Ectodermal cell (in vitro differentiated cells): ENCODE results near the gene TBC1D8B.

Source experiments
- H3K27ac ChIP-seq: 2 replicates; pipeline ENCODE4 v1.7.0; 2013; ENCODE audit warnings: mild to moderate bottlenecking, low read depth, low read length; ENCODE audit not compliant: insufficient read depth, poor library complexity, severe bottlenecking
- H3K27me3 ChIP-seq: 2 replicates; pipeline ENCODE4 v1.7.0; 2013; ENCODE audit warnings: mild to moderate bottlenecking, low read length; ENCODE audit not compliant: insufficient read depth, control insufficient read depth, poor library complexity, severe bottlenecking
- H3K36me3 ChIP-seq: one replicate; pipeline ENCODE4 v1.7.0; 2013; ENCODE audit warnings: low read length; ENCODE audit not compliant: control insufficient read depth, insufficient read depth
- H3K4me1 ChIP-seq: one replicate; pipeline ENCODE4 v1.7.0; 2013; ENCODE audit warnings: low read length; ENCODE audit not compliant: control insufficient read depth, insufficient read depth
- H3K4me3 ChIP-seq: 2 replicates; pipeline ENCODE4 v1.7.0; 2013; ENCODE audit warnings: low read depth, low read length, control low read depth; ENCODE audit not compliant: insufficient read depth
- H3K9me3 ChIP-seq: 2 replicates; pipeline ENCODE4 v1.7.0; 2013; ENCODE audit warnings: mild to moderate bottlenecking, low read length, moderate library complexity; ENCODE audit not compliant: control insufficient read depth
- WGBS, 2 experiments: methylation state at CpG; one replicate each; pipeline ENCODE4 v1.1.7; 2013; ENCODE audit warnings: missing lambda C conversion rate in 2 of 2; 5-methylcytosine and 5-hydroxymethylcytosine counted together

The TBC1D8B gene

DNA sequence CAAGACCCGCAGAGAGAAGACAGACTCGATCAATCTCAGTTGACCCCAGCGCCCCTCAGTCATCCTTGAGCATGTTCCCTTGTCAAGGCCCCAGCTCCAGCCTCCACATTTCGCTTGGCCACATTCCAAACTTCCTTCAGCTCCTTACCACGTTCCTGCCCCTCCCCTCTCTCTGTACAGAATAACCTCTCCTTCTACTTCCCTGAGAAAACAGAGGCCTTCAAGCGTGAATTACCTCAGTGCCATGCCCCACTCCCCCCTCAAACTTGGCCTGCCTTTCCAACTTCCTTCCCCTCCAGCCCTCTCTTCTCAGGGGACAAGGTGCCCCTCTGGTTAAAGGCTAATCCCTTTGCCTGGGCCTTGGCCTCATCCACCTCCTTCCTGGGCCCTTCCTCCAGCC is 103.9 kb downstream of the TBC1D8B start:
- H3K4me1 ChIP-seq, result no peaks in the 10 kb centered on the region
- no peaks in the 10 kb centered on the region for H3K9me3 ChIP-seq
- no peaks in the 10 kb centered on the region for H3K36me3 ChIP-seq
- no peak overlapping the region for H3K4me3 ChIP-seq
- no peaks in the 10 kb centered on the region for H3K27me3 ChIP-seq
- 89 to 91% methylated on average over 6 of the region's 6 CpGs for WGBS, 2 experiments
- H3K27ac ChIP-seq, result no peak overlapping the region

DNA sequence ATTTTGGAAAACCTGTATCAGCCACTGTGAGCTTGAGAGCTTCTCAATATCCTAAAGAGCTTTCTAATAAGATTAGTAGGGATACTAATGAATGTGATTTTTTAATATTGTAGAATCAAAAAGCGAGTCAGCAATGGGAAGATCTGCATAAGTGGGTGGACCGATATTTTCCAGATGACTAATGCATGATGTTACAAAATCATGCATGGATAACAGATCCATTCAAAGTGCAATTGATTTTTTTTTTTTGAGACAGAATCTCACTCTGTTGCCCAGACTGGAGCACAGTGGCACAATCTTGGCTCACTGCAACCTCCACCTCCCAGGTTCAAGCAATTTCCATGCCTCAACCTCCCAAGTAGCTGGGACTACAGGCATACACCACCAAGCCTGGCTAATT is 110.4 kb downstream of the TBC1D8B start:
- WGBS, 2 experiments, result 87 to 93% methylated on average over 2 of the region's 2 CpGs
- no peak overlapping the region for H3K27ac ChIP-seq
- H3K4me3 ChIP-seq, result no peak overlapping the region
- H3K4me1 ChIP-seq, result no peaks in the 10 kb centered on the region
- no peaks in the 10 kb centered on the region for H3K9me3 ChIP-seq
- H3K27me3 ChIP-seq, result no peaks in the 10 kb centered on the region
- H3K36me3 ChIP-seq, result no peaks in the 10 kb centered on the region

DNA sequence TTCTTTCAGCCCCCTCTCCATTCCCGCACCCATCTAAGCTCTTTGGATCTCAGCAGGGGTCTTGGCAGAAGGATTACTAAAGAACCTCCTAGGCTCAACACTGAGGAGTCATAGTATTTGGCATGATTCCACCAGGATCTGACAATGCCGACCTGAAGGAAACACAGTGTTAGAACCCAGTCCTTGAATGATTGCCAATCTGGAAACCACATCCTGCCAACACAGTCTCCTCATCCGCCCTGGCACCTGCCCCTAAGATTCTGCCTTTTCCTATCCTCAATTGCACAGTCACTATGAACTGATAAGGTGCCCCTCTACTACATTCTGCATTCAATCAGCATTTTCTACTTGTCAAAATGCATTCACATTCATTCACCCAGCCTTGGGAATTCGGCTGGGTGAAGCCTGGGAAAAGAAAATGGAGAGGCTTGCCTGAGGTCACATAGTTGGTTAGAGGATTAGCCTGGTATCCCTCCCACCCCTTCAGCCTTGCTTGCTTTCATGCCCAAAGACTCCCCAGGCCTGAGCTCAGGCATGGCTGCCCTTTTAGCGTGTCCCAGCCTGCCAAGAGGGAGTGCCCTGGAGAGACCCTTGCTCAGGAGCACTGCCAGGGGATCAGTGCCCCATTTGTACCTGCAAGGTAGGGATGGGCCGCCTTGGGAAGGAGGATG is 115.5 kb downstream of the TBC1D8B start:
- H3K27ac ChIP-seq, result no peak overlapping the region
- no peaks in the 10 kb centered on the region for H3K27me3 ChIP-seq
- H3K4me3 ChIP-seq, result no peak overlapping the region
- peaks cover 3% of the 10 kb centered on the region for H3K4me1 ChIP-seq
- no peaks in the 10 kb centered on the region for H3K36me3 ChIP-seq
- WGBS, 2 experiments, result 85% methylated on average over 5 to 6 of the region's 6 CpGs
- H3K9me3 ChIP-seq, result no peaks in the 10 kb centered on the region

DNA sequence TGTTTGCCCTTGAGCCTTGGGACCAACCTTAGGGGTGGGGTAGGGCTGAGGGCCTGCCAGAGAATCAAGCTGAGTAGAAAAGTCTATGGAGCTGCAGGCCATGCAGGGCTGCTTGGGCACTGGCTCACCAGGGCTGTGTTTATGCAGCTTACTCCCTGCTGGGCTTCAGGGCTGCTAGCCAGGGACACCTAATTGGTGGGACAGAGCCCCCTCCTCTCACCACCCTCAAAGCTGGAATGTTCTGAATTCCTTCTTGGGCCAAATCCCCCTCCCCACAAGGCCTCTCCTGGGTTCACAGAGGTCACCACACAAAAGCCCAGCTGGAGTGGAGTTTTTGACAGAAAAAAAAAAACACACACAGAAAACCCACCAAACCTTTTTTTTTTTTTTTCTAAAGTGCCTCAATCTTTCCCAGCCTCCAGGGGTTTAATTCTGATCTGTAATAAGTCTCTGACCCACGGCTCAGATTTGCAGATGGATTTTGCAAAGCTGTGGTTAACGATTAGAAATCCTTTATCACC is 117.5 kb downstream of the TBC1D8B start, which contains the start of gene CLDN2:
CLDN2 (plus strand) TSS at position 471 of the 521 bp plus-strand sequence. CDS start 7,827 bp downstream, outside the sequence.
- 0% methylated on average over 2 of the region's 2 CpGs for WGBS, 2 experiments
- Histone ChIP-seq H3K4me3 (no peak within 1 kb of the TSS), H3K36me3 (no peaks in the 10 kb centered on the region), H3K9me3 (no peaks in the 10 kb centered on the region), H3K4me1 (peaks cover 3% of the 10 kb centered on the region), H3K27me3 (no peaks in the 10 kb centered on the region), H3K27ac (no peak within 1 kb of the TSS)

DNA sequence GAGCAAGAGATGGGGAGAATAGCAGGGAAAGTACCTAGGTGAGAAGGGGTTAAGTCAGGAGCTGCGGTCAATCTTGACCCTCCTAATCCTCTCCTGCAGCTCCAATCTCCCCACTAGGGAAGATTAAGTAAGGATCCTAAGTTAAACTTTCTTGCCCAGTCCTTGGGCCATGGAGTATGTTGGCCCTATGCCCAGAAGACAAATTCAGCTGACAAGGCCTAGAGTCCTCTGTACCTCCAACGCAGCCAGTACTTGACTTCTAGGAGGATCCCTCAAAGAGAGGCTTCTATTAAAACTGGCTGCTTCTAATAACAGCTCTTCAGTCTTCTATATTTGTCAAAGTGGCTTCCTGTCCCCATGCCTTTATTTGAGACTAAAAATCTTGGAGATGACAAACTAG is 119.2 kb downstream of the TBC1D8B start:
- no peaks in the 10 kb centered on the region for H3K27me3 ChIP-seq
- peaks cover 3% of the 10 kb centered on the region for H3K4me1 ChIP-seq
- no peaks in the 10 kb centered on the region for H3K36me3 ChIP-seq
- 92 to 94% methylated on average over 1 to 2 of the region's 2 CpGs for WGBS, 2 experiments
- no peaks in the 10 kb centered on the region for H3K9me3 ChIP-seq
- no peak overlapping the region for H3K27ac ChIP-seq
- H3K4me3 ChIP-seq, result no peak overlapping the region
